Activated gamma-delta T cell (primary cell): ENCODE results near the gene SHISA9.

ENCODE experiments used
- DNase-seq: peaks from one replicate; lab custom pipeline; 2025; lab: John Stamatoyannopoulos, UW

SHISA9 gene

DNA sequence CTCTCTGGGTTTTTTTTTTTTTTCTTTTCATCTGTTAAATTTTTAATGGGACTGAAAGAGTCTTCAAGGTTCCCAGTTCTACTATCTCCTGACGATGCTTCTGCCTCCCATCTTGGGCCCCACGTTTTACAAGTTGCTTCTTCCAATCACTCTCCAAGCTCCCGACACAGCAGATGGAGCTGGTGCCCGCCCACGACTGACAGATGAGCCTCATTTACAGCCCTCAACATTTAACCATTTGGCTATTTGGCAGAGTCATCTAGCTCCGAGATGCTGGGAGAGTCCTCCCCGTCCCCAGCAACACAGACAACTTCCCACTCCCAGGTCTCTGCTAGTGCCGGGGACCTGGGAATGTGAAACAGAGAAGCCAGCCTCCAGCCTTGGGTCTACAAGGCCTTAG is 276.9 kb downstream of the SHISA9 start:
- no peak for DNase-seq

GRCh38 chr16:13181432-13181831 is 280.0 kb downstream of the SHISA9 start:
- no peak for DNase-seq

GRCh38 chr16:13186813-13187212 is 285.4 kb downstream of the SHISA9 start:
- DNase-seq, result no peak

DNA sequence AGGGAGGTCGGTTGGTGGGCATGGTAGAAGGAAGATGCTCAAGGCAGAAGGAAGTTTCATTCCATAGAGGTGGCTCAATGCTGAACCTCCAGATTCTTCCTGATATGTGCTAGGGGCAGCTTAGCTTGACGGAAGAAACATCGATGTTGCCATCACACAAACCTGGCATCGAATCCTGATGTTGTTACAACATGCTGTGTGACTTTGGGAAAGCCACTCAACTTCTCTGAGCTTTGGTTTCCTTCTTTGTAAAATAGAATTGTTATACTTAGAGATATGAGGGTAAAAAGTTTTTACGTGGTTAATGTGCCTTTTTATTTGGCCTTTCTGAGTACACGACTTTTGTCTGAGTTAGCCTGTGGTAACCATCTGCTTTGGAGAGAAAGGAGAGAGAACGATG is 287.9 kb downstream of the SHISA9 start:
- no peak for DNase-seq

DNA sequence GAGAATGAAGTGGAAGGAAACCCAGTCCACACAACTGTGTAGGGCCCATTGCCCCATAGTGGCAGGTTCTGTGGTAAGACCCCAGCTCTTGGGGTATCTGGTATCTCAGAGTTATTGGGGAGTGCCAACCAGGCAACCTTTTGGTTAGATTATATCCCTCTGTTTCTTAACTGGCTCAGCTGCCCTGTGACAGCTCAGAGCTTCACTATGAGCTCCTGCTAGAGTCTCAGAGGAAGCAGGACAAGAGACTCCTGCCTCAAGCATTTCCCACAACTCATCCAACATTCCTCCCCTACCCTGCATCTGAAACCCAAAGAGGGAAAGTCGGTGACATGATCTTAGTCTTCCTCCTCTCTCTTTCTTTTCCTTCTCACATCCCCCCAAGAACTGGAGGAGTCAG is 292.3 kb downstream of the SHISA9 start:
- no peak for DNase-seq

- DNase-seq, result no peak
Measured at GRCh38 chr16:13194766-13195165, 293.4 kb downstream of the SHISA9 start.

DNA sequence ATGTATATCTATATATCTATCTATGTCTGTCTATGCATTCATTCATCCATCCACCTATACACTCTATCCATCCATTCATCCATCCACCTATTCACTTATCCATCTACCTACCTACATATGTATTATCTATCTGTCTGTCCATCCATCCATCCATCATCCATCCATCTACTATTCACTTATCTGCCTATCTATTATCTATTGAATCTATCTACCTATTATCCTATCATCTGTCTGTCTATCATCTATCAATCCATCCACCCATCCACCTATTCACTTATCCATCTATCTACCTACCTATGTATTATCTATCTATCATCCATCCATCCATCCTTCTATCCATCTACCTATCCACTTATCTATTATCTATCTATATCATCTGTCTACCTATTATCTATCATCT is 302.3 kb downstream of the SHISA9 start:
- DNase-seq, result no peak

DNA sequence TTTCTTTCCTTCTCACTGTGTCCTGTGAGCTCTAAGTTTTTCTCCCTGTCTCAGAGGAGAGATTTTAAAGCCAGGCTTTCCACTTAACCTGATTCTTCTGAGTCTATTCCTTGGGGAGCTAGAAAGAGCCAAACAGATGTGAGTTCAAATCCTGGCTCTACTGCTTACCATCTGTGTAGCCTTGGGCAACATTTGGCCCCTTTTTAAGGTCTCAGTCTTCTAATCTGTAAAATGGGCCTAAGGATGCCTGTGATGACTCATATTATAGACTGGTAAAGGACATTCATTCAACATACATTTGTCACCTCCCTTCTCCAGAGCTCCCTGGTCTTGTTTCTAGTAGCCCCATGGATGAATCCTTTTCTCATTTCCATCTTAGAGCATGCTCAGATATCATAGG is 304.0 kb downstream of the SHISA9 start:
- DNase-seq, result no peak

- no peak for DNase-seq
Measured at GRCh38 chr16:13206606-13207005, 305.2 kb downstream of the SHISA9 start.

GRCh38 chr16:13207151-13207550 is 305.8 kb downstream of the SHISA9 start:
- DNase-seq, result no peak

GRCh38 chr16:13223666-13224065 is 322.3 kb downstream of the SHISA9 start:
- DNase-seq, result no peak

DNA sequence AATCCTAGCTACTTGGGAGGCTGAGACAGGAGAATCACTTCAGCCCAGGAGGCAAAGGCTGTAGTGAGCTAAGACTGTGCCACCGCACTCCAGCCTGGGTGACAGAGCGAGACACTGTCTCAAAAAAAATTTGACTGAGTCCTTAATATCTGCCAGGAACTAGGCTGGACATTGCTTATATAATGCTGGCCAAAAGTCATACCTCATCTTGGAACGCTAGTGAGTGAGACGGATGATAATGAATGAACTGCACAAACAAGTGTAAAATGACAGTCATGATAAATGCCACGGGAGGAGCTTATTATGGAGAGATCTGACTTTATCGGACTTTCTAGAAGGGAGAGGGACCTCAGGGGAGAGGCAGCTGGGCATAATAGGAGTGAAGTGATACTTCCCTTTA is 327.6 kb downstream of the SHISA9 start:
- DNase-seq, result no peak

GRCh38 chr16:13231365-13231764 is 330.0 kb downstream of the SHISA9 start:
- DNase-seq, result no peak

GRCh38 chr16:13234999-13235398 is 333.6 kb downstream of the SHISA9 start:
- no peak for DNase-seq

DNA sequence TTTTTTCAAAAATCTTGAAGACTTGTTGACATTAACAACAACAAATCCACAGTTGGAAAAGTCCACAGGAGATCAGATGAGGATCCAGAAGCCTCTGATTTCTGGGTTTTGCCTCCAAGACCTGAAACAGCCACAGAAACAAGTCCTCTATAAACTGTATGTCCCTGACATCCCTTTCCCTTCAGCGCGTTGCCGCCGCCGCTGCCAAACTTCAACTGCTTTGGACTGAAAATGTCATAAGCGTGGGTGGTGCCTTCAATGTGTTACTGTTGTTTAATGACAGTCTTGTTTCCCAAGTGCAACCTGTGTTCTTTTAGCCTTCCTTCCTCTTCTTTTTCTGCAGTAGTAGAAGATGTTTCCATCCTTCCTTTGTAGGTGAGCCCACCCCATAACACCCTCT is 334.9 kb downstream of the SHISA9 start:
- no peak for DNase-seq

DNA sequence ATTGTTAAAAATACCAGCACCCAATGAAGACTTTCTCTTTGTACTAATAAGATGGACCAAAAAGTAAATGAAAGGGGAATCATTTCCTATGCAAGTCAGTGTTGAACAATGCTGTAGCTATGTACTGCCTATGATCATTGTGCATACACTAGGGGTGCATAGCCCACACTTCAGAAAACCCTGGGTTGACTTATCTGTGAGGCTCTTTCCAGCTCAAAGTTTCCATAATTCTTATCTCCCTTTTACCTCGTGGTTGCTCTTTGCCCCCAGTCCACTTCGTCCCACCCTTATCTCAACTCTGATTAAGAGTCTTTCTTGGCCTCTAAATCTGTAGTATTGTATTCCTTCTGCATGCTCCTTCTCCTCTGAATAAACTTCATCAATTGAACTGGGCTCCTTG is 336.8 kb downstream of the SHISA9 start:
- no peak for DNase-seq

GRCh38 chr16:13242201-13242600 is 340.8 kb downstream of the SHISA9 start:
- DNase-seq, result no peak

DNA sequence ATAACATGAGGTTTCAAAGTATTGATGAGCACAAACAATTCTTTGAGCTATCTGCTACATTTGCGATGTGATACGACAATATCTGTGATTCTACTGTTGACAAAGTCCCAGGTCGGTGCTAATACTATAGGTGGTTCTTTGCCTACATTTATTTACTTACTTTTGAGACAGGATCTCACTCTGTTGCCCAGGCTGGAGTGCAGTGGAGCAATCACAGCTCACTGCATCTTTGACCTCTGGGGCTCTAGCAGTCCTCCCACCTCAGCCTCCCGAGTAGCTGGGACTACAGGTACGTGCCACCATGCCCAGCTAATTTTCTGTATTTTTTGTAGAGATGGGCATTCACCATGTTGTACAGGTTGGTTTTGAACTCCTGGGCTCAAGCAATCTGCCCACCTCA is 343.4 kb downstream of the SHISA9 start:
- DNase-seq, result no peak

- DNase-seq, result no peak
Measured at GRCh38 chr16:13245713-13246377, 344.4 kb downstream of the SHISA9 start.

- DNase-seq, result no peak
Measured at GRCh38 chr16:13254998-13255614, 353.7 kb downstream of the SHISA9 start.

DNA sequence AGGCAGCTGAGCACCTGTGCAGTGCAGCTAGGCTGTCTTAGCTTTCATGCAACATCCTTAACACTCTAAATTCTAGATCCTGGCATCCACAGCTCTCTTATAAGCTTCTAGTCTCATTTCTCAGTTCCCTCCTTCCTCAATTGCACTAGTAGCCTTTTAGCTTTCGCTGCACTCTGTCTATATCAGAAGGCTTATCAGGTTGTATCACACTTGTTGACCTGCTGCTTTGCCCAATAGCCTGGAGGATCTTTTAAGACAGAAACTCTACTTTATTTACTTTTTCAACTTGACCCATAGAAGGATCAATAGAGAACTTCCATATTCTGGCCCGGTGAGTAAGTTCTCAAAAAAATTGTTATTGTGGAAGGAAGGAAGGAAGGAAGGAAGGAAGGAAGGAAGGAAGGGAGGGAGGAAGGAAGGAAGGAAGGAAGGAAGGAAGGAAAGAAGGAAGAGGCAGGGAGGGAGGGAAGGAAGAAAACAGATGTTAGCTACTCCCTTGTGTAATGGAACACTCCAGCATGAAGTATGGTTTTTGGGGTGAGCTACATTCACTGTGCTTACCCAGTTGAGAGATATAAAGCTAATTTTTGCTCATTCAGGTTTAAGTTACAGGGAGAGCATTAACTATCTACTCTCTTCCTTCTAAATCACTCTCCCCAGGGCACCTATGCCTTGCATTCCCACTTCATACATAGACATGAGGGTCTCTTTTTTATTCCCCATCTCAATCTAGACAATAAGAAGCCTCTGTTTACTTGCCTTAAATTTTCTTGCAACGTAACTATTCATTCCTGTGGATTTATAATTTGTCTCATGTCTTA is 361.1 kb downstream of the SHISA9 start:
- no peak for DNase-seq

DNA sequence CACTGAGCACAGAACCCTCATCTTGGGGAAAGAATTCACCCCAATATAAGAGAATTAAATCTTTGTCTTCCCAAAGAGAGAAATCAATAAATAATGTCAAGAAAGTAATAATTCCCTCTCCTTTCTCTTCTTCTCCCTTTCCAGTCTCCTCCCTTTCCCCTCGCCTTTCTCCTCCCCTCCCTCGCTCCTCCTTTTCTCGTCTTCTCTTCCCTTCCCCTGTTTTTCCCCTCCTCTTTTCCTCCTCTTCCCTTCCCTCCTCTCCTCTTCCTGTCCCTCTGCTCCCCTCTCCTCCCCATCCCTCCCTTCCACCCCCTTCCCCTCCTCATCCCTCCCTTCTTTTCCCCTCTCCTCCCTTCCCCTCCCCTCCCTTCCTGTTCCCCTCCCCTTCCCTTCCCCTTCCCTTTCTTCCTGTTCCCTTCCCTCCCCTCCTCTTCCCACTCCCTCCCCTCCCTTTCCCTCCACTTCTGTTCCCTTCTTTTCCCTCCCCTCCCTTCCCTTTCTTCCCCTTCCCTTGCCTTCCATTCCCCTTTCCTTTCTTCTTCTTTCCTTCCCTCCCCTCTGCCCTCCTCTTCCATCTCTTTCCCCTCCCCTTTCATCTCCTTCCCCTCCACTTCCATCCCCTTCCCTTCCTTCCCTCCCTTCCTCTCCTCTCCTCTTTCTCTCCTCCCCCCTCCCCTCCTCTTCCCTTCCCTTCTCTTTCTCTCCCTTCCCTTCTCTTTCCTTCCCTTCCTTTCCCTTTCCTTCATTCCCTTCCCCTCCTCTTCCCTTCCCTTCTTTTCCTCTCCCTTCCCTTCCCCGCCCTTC is 363.6 kb downstream of the SHISA9 start:
- DNase-seq, result no peak
